Measurements from ENCODE around the gene NDUFS6.

NDUFS6 gene

DNA sequence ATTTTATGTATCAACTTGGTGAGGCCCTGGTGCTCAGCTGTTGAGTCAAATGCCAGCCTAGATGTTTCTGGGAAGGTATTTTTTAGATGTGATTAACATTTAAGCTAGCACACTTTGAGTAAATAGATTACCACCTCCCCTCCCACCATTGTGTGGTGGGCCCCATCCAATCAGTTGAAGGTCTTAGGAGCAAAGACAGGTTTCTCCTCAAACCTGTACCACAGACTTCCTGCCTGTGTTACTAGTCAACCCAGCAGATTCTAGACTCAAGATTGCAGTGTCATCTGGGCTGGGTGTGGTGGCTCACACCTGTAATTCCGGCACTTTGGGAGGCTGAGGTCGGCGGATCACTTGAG, 35.3 kb upstream of the NDUFS6 start:
- no peak for DNase-seq (ENCODE audit: low read depth)

DNA sequence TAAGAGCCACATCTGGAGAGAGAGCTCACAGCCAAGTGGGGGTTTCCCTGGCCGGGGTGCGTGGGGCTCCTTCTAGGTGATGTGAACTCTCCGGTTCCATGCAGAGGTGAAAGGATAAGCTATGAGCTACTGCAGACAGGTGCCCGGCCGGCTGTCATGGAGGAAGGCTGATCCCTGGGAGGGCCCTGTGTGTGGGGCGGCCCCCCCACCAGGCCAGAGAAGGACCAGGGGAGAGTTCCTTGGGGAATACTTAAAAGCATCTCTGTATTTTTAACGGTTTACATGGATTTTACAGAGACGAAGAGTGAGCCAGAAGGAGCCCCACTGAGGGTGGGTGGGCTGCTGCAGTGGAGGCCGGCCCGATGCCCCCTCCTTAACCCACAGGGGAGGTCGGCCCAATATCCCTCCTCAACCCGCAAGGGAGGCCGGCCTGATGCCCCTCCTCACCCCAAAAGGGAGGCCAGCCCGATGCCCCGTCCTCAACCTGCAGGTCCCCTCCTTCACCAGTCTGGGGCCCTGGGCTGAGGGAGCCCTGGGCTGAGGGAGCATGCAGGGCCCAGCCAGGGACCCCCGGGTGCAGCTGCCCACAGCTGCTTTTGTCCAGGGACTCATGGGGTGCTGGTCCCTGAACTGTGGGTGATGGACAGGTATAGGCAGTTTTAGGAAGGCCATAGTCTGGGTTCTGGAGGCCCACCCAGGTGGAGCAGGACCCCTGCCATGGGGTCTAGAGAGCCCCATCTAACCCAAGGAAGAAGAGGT, 33.5 kb upstream of the NDUFS6 start:
- DNase-seq (ENCODE audit: low read depth) = no peak

DNA sequence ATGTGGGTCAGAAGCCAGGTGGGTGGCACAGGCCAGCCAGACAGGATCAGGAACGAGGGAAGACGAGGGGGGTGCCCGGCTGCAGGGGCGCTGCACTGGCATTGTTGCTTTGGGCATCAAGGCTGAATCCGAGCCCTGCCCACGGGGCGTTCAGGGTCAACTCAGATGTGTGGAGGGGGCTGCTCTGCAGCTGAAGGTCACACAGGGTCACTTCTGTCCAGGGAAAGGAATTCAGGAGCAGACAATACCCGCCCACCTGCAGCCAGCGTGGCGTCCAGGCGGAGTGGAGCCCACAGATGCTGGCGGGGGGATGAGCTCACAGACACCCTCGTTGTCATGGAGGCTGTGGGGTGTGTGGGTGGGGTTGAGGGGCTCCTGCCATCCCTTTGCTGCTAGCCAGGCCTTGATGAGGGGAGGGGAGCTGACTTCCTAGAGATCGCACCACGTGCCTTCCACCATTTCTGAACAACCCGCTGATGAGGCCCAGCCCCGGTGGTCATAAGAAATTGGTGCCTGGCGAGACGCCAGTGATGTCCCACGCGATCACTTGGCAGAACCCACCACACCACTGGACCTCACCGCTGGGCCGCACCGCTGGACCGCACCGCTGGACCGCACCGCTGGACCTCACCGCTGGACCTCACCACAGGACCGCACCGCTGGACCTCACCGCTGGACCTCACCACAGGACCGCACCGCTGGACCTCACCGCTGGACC, 32.8 kb upstream of the NDUFS6 start:
- DNase-seq (ENCODE audit: low read depth) = no peak

DNA sequence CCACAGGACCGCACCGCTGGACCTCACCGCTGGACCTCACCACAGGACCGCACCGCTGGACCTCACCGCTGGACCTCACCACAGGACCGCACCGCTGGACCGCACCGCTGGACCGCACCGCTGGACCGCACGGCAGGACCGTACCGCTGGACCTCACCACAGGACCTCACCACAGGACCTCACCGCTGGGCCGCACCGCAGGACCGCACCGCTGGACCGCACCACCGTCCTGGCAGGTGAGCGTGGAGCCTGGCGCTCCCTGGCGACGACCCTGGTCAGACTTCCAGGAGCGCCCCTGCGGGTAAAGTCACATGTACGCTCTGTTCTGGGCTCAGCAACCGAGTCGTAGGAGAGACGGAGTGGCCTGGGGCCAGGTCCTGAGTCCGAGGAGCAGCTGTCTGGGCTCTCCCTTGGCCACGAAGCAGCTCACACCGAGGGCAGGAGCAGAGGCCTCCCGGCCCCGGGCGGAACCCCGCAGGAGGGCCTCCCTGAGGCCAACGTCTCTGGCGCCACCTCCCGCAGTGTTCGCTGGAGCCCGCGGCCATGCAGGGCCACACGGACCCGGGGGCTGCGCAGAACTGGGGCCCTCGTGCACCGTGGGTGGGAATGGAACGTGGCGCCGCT, 32.1 kb upstream of the NDUFS6 start:
- DNase-seq (ENCODE audit: low read depth) = no peak

DNA sequence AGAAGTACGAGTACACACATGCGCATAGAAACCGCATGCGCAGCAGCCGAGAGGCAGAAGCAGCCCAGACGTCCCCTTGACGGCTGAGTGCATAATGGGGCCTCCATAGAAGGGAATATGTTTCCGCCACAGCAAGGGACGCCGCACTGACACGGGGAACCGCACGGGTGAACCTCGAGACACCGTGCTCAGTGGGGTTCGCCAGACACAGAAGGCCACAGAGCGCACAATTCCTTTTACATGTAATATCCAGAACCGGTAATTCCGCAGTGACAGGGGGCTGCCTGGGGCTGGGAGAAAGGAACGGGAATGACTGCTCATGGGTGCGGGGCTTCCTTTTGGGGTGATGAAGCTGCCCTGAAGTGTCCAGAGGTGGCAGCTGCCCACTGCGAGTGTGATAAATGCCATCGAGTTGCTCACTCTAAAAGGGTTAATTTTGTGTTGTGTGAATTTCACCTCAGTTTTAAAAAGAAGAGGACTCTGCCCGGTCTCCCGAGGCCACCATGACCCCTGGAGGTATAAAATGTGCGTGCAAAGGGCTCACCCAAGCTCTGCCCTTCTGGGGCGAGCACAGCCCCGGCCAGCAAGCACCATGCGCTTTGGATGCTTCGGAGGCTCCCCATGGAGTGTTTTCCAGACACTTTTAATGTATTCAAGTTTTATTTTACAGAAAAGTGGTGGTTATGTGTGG, 31.3 kb upstream of the NDUFS6 start:
- DNase-seq (ENCODE audit: low read depth) = no peak

DNA sequence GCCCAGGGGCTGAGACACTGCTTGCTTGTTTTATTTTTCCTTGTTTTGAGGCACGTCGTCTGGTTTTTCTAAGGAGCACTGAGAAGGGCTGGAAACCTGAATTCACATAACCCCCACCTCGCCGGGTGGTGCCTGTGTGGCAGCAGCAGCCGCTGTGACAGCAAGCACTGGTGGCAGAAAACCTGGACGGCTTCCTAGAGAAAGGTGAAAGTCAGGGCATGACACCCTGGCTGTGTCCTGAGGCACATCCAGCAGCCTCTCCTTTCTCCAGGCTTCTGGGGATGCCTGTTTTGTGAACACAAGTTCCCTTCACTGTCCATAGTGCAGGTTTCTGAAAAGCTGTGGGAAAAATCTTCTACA, 30.8 kb upstream of the NDUFS6 start:
- DNase-seq (ENCODE audit: low read depth) = no peak

DNA sequence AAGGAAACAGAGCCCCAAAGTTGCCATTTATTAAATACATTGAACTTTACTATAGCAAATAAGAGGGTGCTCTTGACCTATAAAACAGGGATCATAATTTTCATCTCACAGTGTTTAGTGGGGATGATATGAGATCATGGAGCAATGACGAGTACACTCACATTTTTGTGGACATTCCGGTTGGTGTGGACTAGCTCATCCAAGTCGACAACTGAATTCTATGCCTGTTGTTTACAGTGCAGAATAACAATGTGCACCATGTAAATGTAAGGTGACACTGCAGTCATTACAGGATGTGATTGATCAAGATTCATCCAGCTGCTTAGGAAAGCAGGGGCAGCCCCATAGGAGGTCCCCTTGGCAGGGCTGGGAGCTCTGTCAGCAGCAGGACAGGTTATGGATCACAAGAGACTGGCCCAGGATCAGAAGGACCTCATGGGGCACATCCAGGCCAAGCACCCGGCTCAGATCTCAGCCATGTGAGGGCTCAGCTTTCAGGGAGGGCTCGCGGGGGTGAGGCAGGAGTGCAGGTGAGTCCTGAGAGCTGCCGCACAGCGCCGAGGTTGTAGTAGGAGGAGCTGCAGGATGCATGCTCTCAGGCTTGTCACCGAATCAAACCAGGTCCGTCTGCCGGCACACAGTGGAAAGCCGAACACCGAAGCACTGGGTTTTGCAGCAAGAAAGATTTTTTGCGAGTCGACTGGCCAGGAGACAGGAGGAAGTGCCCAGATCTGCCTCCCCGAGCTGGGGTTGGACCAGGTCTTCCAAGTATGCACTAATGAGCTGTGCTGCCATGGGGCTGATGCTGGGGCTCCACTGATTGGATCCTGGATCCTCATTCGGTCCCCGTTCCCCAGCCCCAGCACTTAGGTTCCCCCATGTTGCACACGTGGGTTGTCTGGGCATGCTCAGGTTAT, 29.8 kb upstream of the NDUFS6 start:
- DNase-seq (ENCODE audit: low read depth) = no peak

DNA sequence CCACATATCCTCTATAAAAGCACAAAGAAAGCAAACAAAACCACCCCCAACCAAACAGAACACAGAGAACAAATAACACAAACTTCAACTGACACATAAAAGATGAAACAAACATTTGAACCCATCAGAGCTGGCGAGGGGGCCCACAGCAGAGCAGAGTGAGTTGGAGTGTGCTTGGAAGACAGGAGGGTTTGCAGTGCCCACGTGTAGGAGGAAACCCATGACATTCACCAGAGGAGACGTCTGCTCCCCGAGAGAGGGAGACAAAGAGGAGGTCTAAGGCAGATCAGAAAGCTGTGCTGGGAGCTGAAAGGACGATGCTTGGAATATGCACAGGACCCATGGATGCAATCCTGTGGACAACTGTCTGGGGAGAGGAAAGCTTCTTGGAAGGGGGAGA, 28.6 kb upstream of the NDUFS6 start:
- no peak for DNase-seq (ENCODE audit: low read depth)

DNA sequence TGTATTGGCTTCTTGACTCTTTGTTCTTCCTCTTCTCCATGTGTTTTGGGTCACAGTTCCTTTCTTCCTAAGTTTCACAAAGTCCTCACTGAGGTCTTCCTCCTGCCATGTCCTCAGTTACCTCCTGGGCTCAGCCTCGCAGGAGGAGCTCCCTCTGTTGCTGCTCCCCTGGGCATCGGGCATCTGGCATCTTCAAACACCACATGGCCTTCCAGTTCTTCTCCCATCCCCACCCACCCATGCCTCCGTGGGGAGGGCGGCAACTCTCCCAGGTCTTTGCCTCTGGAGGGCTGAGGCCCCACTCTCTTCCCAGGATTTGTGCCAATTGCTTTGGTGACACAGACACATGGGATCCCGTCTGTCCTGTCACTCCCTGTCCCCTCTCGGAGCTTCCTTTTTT, 24.4 kb upstream of the NDUFS6 start:
- no peak for DNase-seq (ENCODE audit: low read depth)

DNA sequence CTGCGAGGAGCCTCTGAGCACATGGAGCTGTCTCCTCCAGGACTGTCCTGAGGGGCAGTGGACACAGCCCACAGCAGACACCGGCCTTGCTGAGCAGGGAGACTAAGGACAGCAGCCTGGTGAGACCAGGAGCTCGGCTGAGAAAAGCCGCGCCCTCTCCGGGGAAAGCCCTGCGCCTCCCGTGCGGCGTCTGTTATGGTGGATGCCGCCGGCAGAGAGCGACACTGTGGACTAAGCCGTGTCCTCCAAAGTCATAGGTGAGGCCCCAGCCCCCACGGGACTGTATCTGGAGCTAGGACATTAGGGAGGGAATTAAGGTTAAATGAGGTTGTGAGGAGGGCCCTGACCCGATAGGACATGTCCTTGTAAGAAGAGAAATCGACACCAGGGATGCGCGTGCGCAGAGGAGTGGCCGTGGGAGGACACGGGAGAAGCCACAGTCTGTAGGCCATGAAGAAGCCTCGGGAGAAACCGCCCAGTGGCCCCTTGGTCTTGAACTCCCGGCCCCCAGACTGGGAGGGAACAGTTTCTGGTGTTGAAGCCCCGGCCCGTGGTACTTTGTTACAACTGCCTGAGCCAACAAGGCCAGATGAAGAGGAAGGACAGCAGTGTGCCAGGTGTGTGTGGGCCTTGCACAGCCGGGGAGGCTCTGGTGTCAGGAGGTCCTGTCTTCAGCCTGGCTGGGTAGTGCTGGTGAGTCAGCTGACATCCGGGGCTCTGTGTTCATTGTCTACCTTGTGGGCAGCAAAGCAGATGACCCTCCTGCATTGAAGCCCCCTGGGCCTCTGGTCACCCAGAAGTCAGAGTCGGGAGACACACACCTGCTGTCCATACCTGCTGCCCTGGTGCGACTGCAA, 23.7 kb upstream of the NDUFS6 start:
- DNase-seq (ENCODE audit: low read depth) = no peak

DNA sequence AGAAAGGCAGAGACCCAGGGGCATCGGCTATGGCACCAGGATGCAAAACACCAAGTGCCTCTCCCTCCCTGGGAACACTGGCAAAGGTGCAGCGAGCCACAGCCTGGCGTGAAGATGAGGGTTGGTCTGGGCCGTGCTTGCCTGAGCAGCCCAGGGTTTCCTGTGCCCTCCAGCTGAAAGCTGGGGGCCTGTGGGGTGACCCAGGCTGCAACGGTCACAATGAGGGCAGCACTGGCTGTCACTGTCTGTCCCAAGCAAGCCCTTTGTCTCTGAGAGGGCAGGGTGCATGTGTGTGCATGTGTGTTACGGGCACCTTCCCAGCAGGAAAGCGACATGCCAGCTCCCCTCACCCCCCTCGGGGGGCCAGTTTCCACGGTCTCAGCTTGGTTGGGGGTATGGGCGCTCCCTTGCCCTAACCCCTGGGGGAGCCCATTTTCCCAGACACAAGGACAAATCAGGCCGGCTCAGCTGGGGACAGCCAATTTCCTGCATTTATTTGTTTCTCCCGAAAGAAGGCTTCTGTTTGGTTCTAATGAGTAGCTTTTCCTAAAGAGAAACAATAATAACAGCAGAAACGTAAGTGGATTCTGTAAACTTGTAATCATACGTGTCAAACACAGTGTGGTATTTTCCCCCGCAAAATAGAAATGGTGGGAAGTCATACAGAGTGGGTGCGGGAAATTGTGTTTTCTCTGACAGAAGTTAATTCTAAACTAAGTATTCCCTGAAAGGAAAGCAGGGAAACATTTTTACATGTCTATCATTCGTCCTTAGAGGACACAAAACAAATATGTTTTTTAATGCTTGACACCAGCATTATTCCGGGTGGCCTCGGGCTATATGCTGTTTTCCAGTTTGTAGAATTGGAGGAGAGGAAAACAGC, 22.8 kb upstream of the NDUFS6 start:
- no peak for DNase-seq (ENCODE audit: low read depth)

DNA sequence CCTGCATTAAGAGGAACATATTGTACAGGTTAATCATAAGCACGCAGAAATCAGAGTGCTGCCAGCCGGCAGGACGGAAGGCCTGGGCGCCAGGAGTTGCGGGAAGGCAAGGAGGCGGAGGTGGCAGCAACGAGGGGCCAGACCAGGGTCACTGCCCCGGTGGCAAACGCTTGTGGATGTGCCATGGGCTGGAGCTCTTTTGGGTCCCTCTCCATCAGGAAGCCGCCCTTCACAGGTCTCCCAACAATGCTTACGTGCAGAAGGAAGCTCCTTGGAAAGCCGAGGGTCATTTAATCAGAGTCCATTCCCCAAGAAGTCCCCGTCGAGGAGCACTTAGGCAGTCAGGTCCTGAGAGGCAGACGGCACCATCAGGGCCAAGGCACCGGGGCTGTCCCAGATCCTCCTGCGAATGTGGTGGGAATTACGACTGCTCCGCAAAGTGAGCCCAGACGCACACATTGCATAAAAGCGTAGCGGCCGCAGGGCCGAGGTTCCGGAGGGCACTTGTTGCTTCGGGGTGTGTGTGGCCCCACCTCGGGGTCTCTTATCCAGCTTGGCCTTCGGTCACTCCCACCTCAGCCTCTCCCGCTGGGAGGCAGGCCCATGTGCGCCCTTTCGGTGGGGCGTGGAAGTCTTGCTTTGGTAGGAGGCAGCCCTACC, 22.1 kb upstream of the NDUFS6 start:
- no peak for DNase-seq (ENCODE audit: low read depth)

DNA sequence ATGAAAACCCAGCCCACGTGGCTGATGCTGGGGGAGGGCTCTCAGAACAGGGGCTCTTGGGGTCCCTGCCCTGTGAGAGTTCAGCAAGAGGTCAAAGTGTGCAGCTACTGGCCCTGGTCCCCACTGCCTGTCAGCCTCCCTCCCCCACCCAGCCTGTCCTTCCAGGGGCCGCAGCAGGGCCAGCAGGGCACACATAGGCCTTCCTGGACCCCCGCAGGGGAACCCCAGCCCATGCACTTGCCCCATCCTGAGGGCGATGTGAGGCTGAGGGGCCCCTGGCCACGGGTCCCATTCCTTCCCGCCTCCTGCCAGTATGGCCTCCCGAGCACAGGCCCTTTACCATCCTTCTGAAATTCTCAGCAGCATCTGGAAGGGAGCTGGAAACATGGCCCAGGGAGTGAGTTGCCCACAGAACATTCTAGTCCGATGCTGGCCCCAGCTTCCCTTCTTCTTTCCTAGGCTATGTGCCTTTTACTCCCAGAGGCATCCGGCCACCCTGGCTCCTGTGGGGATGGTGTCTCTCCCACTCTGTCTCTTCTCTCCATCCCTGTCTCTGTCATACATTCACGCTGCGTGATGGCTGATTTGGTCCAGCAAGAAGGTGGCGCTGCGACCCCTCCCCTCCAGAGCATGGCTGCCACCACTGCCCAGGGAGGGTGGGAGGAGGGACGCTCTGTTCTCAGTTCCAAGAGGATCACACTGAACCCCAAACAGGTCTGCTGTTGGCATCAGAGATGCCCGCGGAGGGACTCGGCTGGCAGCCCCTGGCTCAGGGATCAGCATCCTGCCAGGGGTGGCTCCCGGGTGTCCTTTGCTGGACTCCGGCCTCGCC, 21.2 kb upstream of the NDUFS6 start:
- DNase-seq (ENCODE audit: low read depth) = no peak

DNA sequence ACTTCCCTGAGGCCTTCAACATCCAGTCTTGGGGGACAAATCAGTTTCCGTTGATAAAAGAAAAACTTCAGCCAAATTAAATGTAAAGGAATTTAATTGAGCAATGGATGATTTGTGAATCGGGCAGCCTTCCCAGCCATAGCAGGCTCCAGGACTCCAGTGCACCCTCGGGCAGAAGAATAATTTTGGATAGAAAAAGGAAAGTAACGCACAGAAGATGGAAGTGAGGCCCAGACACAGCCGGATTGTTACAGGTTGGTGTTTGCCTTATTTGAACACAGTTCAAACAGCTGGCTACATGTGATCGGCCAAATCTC, 20.6 kb upstream of the NDUFS6 start:
- no peak for DNase-seq (ENCODE audit: low read depth)

DNA sequence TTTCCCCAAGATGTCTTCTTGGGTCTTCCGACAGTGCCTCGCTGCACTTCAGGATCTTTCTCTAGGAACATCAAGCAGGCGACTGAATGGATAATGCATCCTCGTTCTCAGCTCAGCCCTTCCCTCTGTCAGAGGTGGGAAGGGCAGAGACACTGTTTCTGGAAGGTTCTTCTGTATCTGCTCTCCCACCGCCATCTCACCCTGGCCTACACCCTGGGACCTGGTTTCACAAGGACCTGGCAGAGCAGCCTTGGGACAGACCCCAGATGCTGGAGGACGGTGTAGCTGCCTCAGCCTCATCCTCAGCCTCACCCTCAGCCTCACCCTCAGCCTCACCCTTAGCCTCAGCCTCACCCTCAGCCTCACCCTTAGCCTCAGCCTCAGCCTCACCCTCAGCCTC, 20.1 kb upstream of the NDUFS6 start:
- DNase-seq (ENCODE audit: low read depth) = no peak

DNA sequence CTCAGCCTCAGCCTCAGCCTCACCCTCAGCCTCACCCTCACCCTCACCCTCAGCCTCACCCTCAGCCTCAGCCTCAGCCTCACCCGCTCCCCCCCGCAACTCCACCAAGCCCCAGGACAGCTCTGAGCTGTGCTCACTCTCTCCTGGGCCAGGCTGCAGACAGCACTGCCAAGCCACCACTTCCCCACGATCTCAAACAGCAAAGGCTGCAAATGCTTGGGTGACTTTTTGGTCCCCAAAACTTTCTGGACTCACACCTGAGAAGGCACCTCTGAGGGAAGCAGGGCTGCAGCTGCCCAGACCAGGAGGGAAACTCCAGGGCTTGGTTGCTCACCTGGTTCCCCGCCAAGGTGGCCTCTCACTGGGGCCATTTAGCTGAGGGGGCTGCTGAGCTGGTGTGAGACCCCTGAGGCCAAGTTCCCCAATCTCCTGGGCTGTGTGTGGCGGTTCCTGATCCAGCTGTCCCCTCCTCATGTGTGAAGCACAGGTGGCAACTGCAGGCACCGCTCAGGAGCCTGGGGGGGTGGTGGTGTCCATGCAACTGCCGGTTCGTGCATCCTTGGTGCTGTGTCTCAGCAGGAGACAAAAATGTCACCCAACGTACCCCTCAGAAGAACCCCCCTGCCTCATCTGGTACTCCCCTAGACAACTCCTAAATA, 19.4 kb upstream of the NDUFS6 start:
- DNase-seq (ENCODE audit: low read depth) = no peak

DNA sequence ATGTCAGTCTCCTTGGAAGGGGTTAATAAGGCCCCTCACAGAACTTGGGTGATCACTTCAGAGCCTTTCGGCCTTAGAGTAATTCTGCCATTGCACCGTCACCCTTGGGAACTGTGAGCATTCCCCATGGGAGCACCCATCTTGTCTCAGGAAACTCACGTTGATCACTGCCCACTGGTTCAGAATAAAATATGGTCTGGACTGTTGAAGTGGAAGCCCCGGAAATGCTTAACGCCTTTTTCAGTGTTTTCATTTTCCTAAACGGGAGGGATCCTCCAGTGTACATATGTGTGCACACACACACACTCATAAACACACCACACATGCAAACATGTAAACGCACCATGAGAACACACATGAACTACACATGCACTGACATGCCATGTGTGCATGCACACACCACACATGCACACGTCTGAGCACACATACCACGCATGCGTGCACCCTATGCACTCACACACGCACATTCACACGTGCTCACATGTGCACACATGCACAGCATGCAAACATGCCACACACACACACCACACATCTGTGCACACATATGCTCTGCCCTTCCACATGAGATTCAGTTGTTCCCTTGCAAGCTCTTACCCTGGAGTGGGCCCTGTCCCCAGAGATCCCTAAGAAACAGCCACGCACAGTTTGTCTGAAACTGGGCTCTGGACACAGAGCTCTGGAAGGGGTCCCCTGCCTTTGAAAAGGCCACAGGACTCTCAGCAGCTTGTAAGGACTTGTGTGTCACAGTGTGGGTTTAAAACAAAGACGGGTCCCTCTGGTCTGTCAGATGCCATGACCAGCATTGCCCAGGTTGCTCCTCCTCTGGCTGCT, 18.6 kb upstream of the NDUFS6 start:
- DNase-seq (ENCODE audit: low read depth) = no peak

All from stimulated activated CD8-positive, alpha-beta memory T cell treated with anti-CD3 and anti-CD28 coated beads, Interleukin-12 subunit alpha, Interleukin-12 subunit beta, amount 100 ng/mL, for 1 hour (primary cell).